Stimulated activated naive B cell treated with anti-CD40 and anti-IgM and Interleukin-4, amounts not matched to agents 10 μg/mL and 1 μg/mL and 100 μg/mL, for 72 hours (primary cell): ENCODE results near the gene BTBD17.
A peak's percentile ranks its signal among the peaks of the same experiment; 100 is the strongest.

ENCODE experiments used
- ATAC-seq, 2 donors: fragments of 150-1000 bp; cut with Tn5 transposase; replicated peaks; 2 replicates each; pipeline ENCODE4 v1.10.0; 2021; ENCODE audit warnings: moderate library complexity in 1 of 2
- DNase-seq: peaks from one replicate; pipeline ENCODE4 v3.0.0; 2021
- H3K27ac Mint-ChIP-seq: one replicate; pipeline ENCODE4 v1.8.0; 2022; ENCODE audit warnings: mild to moderate bottlenecking, mixed read lengths
- H3K27me3 Mint-ChIP-seq, 2 donors: one replicate each; pipeline ENCODE4 v1.8.0; 2022; ENCODE audit warnings: mixed read lengths in 2 of 2
- H3K36me3 Mint-ChIP-seq, 2 donors: one replicate each; pipeline ENCODE4 v1.8.0; 2022; ENCODE audit warnings: mixed read lengths in 2 of 2, mild to moderate bottlenecking in 1 of 2
- H3K4me1 Mint-ChIP-seq, 2 donors: one replicate each; pipeline ENCODE4 v1.8.0; 2022; ENCODE audit warnings: mixed read lengths in 2 of 2, mild to moderate bottlenecking in 1 of 2
- H3K4me3 Mint-ChIP-seq, 2 donors: one replicate each; pipeline ENCODE4 v1.8.0; 2022; ENCODE audit warnings: mild to moderate bottlenecking in 2 of 2, mixed read lengths in 2 of 2, moderate library complexity in 1 of 2
- H3K9me3 Mint-ChIP-seq, 2 donors: one replicate each; pipeline ENCODE4 v1.8.0; 2022; ENCODE audit warnings: mixed read lengths in 2 of 2, mild to moderate bottlenecking in 1 of 2

BTBD17 gene

DNA sequence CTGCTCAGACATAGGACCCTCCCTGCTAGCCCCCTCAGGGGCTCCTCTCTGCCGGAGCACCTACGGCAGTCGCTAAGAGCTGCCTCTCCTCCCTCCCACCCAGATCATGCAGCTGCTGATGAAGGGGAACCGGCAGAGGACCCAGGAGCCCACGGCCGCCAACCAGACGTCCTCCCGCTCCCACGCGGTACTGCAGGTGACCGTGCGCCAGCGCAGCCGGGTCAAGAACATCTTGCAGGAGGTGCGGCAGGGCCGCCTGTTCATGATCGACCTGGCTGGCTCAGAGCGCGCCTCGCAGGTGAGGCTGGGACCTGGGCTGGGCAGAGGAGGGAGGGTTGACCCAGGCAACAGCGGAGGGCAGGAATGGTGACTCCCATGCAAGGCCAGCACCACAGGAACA, 17.0 kb downstream of the BTBD17 start:
- H3K4me3 Mint-ChIP-seq = no peak overlapping the region
- H3K4me1 Mint-ChIP-seq = no peaks in the 10 kb centered on the region
- DNase-seq (no peak), ATAC-seq (no peak)
- no peak overlapping the region for H3K27ac Mint-ChIP-seq
- H3K9me3 Mint-ChIP-seq = no peaks in the 10 kb centered on the region
- H3K36me3 Mint-ChIP-seq = no peaks in the 10 kb centered on the region
- peaks cover 22 to 33% of the 10 kb centered on the region in 2 donors for H3K27me3 Mint-ChIP-seq

DNA sequence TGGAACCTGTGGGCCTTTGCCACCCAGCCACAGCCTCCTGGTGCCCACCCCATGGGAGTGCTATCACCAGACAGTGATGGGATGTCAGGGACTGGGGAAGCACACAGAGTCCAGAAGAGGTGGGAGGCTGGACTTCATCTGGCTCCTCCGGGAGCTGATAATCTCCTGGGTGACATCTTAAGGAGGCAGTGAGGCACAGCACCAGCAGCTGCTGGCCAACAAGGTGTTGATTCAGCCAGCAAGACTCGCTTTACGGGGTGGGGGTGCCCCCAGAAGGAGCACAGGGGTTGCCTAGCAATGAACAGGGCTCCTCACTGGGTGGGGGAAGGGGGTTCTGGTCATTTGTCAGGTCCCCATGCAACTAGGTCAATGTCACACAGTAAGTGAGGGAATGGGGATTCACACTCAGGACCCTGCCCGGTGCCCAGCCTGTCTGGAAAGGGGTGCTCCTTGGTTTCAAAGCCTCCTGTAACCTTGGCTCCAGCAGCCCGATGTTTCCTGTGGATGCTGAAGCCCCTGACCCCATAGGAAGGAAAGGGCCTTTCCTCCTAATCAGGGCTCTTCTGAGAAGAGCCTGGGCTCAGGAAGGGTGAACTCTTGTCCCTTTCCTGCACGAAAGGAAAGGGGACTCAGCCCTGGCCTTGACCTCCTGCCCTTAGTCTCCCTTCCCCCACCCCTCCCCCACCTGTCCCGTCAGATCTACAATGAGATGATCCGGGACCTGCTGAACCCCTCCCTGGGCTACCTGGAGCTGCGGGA, 18.0 kb downstream of the BTBD17 start:
- Mint-ChIP-seq H3K9me3 (no peaks in the 10 kb centered on the region), H3K27ac (no peak overlapping the region), H3K27me3 (peaks cover 22 to 38% of the 10 kb centered on the region in 2 donors), H3K4me1 (no peaks in the 10 kb centered on the region), H3K36me3 (no peaks in the 10 kb centered on the region), H3K4me3 (no peak overlapping the region)
- no peak for DNase-seq
- ATAC-seq = no peak

DNA sequence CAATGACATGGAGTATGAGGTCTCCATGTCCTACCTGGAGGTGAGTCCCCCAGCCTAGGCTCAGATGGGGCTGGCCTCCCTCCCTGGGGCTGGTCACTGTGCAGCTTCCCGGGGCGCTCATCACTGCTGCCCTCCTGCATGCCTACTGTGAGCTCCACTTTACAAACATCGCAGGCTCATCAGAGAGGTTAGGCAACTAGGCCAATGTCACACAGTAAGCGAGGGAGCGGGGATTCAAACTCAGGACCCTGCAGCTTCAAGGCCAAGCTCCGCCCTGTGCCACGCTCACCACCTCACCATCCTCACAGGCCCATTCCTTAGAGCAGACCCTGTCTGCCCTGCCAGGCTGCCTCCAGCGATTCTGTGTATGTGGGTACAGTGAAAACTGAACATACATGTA, 18.5 kb downstream of the BTBD17 start:
- Mint-ChIP-seq H3K4me1 (no peaks in the 10 kb centered on the region), H3K27me3 (peaks cover 18 to 37% of the 10 kb centered on the region in 2 donors), H3K4me3 (no peak overlapping the region), H3K36me3 (no peaks in the 10 kb centered on the region), H3K27ac (no peak overlapping the region), H3K9me3 (no peaks in the 10 kb centered on the region)
- ATAC-seq (no peak), DNase-seq (no peak)

DNA sequence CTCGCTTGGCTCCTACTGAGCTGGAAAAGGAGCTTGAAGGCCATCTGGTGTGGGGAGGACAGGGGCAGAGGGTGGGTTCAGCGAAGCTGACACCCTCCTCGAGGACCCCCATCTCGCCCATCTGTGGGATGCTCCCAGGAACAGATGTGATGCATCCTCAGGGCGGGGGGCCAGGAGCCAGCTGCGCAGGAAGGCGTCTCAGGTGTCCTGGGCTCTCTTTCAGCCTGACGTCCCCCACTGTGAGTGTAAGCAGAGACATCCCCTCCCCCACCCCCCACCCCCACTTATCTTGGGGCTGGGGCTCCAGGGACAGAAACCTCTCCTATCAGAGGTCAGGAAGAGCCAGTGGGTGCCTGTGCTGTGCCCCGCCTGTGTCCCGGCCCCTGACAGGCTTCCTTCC, 19.4 kb downstream of the BTBD17 start:
- no peak for ATAC-seq
- DNase-seq = no peak
- H3K9me3 Mint-ChIP-seq = no peaks in the 10 kb centered on the region
- no peak overlapping the region for H3K4me3 Mint-ChIP-seq
- peaks cover 15 to 28% of the 10 kb centered on the region in 2 donors for H3K27me3 Mint-ChIP-seq
- H3K27ac Mint-ChIP-seq = no peak overlapping the region
- no peaks in the 10 kb centered on the region for H3K4me1 Mint-ChIP-seq
- no peaks in the 10 kb centered on the region for H3K36me3 Mint-ChIP-seq

DNA sequence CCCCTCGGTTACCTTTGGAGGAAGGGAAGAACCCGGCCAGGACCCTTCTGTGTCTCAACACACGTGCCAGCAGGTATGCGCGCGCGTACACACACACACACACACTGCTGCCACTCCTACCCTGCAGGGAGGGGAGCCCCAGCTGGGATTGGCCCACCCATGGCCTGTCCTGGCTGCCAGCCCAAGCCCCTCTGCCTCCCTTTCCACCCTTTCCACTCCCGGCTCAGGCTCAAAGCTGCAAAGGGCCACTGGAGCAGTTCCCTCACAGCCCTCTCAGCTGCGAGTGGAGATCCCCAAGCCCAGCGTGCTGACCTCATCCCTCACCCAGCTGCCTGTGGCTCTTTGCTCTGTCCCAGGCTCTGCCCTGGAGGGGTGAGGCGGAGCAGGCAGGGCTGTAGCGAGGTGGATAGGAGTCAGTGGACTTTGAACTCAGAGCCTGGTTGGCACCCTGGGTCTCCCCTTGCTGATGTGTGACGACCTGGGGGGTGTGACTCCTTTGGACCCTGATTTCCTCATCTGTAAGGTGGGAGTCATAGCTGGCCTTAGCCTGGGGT, 21.1 kb downstream of the BTBD17 start:
- H3K27me3 Mint-ChIP-seq = peaks cover 15 to 34% of the 10 kb centered on the region in 2 donors
- no peak overlapping the region for H3K27ac Mint-ChIP-seq

DNA sequence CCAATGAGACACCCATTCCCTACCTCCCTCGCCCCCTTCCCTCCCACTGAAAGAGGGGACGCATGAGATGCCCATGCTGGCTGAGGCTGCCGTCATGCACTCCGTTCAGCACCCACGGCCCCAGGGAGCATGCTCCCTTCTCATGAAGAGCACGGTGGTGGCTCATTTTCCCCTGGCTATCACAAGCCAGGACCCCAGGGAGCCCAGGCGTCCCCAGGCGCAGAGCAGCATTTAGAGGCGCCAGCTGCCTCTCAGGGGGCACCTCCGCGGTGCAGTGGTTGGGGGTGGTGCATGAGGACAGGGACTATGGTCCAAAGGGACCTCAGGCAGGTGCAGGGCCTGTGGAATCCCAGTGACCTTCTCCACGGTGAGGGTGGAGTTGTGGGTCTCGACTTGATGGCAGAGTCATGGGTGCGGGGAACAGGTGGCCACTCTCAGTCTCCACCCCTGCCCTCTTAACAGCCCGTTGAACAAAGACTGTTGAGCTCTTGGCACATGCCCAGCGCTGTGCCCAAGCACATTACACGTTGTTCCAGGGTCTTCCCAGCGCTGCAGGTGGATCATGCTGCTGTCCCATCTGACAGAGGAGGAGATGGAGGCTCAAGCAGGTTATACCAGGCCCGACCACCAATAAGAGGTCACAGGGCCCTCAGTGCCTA, 22.0 kb downstream of the BTBD17 start:
- Mint-ChIP-seq H3K9me3 (peaks cover 0 to 1% of the 10 kb centered on the region in 2 donors), H3K36me3 (peaks cover 0 to 3% of the 10 kb centered on the region in 2 donors), H3K27me3 (peaks cover 11 to 26% of the 10 kb centered on the region in 2 donors), H3K4me3 (no peak overlapping the region), H3K4me1 (no peaks in the 10 kb centered on the region), H3K27ac (no peak overlapping the region)
- ATAC-seq (no peak), DNase-seq (no peak)

More for the DNA sequence above, 21.1 kb downstream of the BTBD17 start:
- DNase-seq (no peak), ATAC-seq (no peak)
- Mint-ChIP-seq H3K4me3 (no peak overlapping the region), H3K4me1 (no peaks in the 10 kb centered on the region), H3K9me3 (peaks cover 0 to 1% of the 10 kb centered on the region in 2 donors), H3K36me3 (no peaks in the 10 kb centered on the region)

DNA sequence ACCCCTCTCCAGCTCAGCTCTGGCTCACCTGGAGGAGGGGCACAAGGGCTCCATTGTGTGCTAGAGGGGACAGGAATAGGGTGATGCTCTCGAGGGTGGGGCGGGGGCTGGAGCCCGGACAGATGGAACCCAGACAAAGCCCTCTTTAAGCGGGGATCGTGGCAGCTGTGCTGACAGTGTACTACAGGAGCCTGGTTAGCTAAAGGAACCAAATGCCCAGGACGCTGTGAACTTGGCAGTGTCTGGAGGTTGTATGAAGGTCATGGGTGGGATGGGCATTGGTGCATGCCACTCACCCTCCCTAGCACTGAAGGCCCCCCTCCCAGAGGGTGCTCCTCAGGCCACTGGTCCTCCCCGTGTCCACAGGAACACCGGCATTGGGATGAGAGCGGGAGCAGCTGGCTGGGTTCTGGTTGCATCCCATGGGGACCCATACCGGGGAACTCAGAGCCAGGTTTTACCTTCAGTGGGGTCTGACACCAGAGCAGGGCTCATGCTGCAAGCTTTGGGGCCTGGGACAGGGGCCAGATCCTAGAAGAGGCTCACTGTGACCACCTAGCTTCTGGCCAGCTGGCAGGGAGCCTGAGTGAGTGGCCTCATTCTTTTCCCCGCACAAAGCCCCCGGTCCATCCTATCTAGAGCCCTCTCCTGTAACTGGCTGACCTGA, 23.7 kb downstream of the BTBD17 start:
- no peaks in the 10 kb centered on the region for H3K4me1 Mint-ChIP-seq
- H3K27ac Mint-ChIP-seq = no peak overlapping the region
- H3K36me3 Mint-ChIP-seq = peaks cover 0 to 3% of the 10 kb centered on the region in 2 donors
- no peak overlapping the region for H3K4me3 Mint-ChIP-seq
- H3K9me3 Mint-ChIP-seq = peaks cover 0 to 5% of the 10 kb centered on the region in 2 donors
- DNase-seq = no peak
- peak in 1 of 2 donors; percentile 16 for ATAC-seq
- H3K27me3 Mint-ChIP-seq = peaks cover 4 to 20% of the 10 kb centered on the region in 2 donors

DNA sequence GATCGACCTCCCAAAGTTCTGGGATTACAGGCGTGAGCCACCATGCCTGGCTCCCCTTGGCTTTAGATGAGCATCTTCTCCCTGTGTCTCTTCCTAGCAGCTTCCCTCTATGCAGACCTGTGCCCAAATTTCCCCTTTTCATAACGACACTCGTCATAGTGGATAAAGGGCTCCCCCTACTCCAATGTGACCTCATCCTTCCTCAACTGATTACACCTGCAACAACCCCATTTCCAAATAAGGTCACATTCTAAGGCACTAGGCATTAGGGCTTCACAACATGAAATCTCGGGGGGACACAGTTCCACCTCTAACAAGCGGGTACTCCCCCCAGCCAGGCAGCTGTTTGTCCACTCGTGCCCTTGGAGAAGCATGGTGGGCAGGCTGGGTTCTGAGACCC, 25.4 kb downstream of the BTBD17 start:
- Mint-ChIP-seq H3K27me3 (peaks cover 8 to 26% of the 10 kb centered on the region in 2 donors), H3K4me1 (peaks cover 0 to 2% of the 10 kb centered on the region in 2 donors), H3K4me3 (no peak overlapping the region), H3K9me3 (peaks cover 0 to 5% of the 10 kb centered on the region in 2 donors), H3K27ac (no peak overlapping the region), H3K36me3 (peaks cover 0 to 3% of the 10 kb centered on the region in 2 donors)
- no peak for ATAC-seq
- DNase-seq = no peak

DNA sequence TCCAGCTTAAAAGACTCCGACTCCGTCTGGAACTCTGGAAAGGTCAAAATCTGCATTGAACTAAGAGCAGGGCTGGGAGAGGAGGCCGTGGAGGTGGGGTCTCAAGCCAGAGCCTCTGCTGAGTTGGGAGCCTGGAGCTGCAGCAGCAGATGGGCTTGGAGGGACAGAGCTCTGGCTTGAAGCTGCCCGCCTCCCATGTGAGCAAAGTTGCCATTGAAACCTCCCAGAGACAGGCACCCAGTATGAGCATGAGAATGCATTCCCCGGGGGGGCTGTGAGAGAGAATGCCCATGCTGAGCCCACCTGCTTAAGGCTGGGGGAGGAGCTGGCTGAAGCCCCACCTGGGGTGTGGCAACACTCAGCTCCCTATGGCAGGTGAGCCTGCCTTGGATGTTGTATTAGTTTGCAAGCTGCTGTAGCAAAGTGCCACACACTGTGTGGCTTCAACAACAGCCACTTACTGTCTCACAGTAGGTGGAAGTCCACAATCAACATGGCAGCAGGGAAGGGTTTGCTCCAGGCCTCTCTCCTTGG, 26.1 kb downstream of the BTBD17 start:
- DNase-seq (no peak), ATAC-seq (no peak)
- Mint-ChIP-seq H3K36me3 (peaks cover 0 to 3% of the 10 kb centered on the region in 2 donors), H3K27me3 (peaks cover 11 to 30% of the 10 kb centered on the region in 2 donors), H3K4me3 (no peak overlapping the region), H3K4me1 (peaks cover 0 to 2% of the 10 kb centered on the region in 2 donors), H3K9me3 (peaks cover 0 to 5% of the 10 kb centered on the region in 2 donors), H3K27ac (no peak overlapping the region)

DNA sequence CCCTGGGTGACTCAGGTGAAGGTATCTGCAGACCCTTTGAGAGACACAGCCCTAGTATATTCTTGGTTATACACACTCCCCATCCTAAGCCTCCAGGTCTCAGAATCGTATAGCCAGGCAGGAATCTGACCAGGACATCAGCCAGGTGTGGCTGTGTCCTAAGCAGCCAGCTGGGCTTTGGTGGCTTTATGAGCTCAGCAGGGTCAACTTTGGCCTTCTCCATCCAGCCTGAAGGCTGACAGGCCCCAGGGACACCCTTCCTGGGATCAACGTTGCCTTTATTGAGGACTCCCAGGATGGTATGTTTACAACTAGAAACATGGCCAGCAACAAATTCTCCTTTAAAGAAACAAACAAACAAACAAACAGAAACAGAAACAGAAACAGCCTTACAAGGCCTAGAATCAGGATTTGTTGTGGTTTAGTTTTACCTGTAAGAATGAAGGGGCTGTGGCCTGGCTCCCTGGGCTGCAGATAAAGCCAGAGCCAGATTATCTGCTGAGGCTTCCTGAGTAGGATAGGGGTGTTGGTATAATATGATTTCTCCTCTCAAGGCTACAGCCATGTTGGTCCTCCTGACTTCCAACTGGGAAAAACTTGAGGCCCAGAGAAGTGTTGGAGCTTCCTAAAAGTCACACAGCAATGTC, 27.2 kb downstream of the BTBD17 start:
- H3K27me3 Mint-ChIP-seq = peaks cover 14 to 31% of the 10 kb centered on the region in 2 donors
- H3K27ac Mint-ChIP-seq = no peak overlapping the region
- DNase-seq (no peak), ATAC-seq (no peak)
- peaks cover 0 to 5% of the 10 kb centered on the region in 2 donors for H3K9me3 Mint-ChIP-seq
- H3K4me3 Mint-ChIP-seq = no peak overlapping the region
- H3K4me1 Mint-ChIP-seq = peaks cover 0 to 2% of the 10 kb centered on the region in 2 donors
- peaks cover 0 to 3% of the 10 kb centered on the region in 2 donors for H3K36me3 Mint-ChIP-seq

DNA sequence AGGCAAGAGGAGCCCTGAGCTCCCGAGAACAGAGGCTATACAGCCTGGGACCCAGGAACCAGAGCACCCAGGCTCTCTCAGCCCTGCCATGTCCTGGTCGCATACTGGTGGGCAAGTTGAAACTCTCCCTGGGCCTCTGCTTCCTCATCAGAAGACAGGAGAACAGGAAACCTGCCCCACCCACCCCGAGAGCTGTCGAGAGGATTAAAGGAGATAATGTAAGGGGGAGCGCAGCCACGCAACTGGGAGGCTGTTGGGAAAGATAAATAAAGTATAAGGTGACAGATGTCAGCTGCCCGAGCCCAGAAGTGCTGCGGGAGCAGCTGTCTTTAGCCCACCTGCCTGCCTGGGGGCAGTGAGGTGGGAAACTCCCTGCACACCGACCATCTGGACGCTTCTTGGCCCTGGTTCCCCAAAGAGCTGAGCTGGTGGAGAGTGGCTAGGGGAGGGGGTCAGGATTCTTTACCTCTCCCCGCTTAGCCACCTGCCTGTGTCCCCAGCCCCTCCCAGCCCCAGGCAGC, 28.8 kb downstream of the BTBD17 start:
- H3K4me1 Mint-ChIP-seq = peaks cover 0 to 2% of the 10 kb centered on the region in 2 donors
- peaks cover 18 to 31% of the 10 kb centered on the region in 2 donors for H3K27me3 Mint-ChIP-seq
- H3K9me3 Mint-ChIP-seq = peaks cover 0 to 5% of the 10 kb centered on the region in 2 donors
- H3K36me3 Mint-ChIP-seq = peaks cover 0 to 3% of the 10 kb centered on the region in 2 donors
- DNase-seq (no peak), ATAC-seq (no peak)
- no peak overlapping the region for H3K27ac Mint-ChIP-seq
- no peak overlapping the region for H3K4me3 Mint-ChIP-seq

DNA sequence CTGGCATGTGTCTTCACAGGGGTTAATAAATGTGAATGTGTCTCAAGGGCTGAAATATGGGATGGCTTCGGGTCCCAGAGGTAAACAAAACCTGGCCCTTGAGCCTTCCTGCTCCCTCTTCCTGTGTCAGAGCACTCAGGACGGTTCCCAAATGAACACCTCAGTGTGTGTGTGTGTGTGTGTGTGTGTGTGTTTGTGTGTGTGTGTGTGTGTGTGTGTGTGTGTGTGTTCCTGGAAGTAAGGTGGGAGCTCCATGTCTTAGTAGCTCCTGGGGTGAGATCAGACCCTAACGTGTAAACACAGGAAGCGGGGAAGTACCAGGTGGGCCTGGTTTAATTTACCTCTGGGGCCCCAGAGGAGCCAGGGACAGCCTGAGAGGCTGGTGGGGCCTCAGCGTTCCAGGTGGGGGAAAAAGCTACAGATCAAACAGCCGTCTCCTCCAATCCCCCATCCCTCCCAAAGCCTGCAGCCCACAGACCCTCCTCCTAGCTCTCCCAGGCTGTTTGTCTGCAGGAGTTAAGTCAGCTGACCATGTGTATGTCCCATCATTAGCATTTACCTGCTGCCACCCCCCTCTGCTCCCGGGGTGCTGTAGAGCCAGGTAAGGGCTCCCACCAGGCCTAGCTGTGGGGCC, 29.5 kb downstream of the BTBD17 start:
- peaks cover 0 to 5% of the 10 kb centered on the region in 2 donors for H3K9me3 Mint-ChIP-seq
- H3K4me3 Mint-ChIP-seq = no peak overlapping the region
- peaks cover 0 to 2% of the 10 kb centered on the region in 2 donors for H3K4me1 Mint-ChIP-seq
- DNase-seq (no peak), ATAC-seq (no peak)
- H3K27ac Mint-ChIP-seq = no peak overlapping the region
- H3K27me3 Mint-ChIP-seq = peaks cover 25 to 31% of the 10 kb centered on the region in 2 donors
- peaks cover 0 to 3% of the 10 kb centered on the region in 2 donors for H3K36me3 Mint-ChIP-seq

DNA sequence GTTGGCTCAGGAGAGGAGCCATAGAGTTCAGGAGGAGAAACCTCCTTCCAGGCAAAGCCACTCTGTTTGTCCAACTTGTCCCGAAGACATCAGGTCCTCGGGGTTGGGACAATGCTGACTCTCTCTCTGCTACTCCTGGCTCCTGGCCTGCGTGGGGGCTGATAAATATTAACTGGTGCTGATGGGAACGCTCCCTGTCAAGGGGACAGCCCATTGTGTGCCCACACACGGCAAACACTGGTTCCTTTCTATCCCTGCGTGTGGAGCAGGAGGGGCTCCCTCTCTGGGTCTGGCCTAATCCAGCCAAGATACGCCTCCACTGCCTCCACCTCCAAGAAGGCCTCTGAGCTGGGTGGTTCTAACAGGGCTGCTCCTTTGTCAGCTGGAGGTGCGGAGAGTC, 31.2 kb downstream of the BTBD17 start:
- Mint-ChIP-seq H3K4me3 (no peak overlapping the region), H3K36me3 (peaks cover 0 to 3% of the 10 kb centered on the region in 2 donors), H3K27me3 (peaks cover 35% of the 10 kb centered on the region in 2 donors), H3K4me1 (peaks cover 3 to 5% of the 10 kb centered on the region in 2 donors), H3K9me3 (peaks cover 0 to 4% of the 10 kb centered on the region in 2 donors), H3K27ac (no peak overlapping the region)
- ATAC-seq = no peak
- no peak for DNase-seq
